PC-9 (cell line): ENCODE data around the gene NTNG1.

ENCODE experiments used
- EZH2 ChIP-seq: fragments of 200-600 bp; sonication (generic); IDR thresholded peaks from 2 replicates; pipeline ENCODE4 v1.8.0; 2017; ENCODE audit warnings: antibody characterized with exemption, low read depth
- TF ChIP-seq, protein P1 (sequence below): fragments of 200-600 bp; sonication (generic); conservative IDR thresholded peaks from 2 replicates; pipeline ENCODE4 v1.6.1; 2017; ENCODE audit warnings: mixed run types, antibody characterized with exemption, mild to moderate bottlenecking, moderate library complexity

DNA sequence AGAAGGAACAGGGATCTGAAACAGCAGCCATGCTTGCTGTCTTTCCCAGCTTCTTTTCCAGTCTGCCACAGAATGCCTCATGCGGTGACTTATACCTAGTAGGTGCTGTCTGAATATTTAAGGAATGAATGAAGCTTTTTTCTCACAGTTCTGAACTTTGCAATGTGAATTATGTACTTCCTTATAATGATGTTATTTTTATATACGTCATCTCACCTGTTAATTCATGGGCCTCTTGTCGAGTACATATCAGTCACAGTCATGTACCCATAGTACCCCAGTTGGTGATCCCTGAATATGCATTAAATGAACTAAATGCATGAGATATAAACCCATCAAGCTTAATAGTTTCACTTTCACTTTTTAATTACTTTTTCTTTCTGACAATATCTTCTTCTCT lies 132.7 kb downstream of the NTNG1 start:
- no peak for TF ChIP-seq EZH2
- TF ChIP-seq, protein P1, sequence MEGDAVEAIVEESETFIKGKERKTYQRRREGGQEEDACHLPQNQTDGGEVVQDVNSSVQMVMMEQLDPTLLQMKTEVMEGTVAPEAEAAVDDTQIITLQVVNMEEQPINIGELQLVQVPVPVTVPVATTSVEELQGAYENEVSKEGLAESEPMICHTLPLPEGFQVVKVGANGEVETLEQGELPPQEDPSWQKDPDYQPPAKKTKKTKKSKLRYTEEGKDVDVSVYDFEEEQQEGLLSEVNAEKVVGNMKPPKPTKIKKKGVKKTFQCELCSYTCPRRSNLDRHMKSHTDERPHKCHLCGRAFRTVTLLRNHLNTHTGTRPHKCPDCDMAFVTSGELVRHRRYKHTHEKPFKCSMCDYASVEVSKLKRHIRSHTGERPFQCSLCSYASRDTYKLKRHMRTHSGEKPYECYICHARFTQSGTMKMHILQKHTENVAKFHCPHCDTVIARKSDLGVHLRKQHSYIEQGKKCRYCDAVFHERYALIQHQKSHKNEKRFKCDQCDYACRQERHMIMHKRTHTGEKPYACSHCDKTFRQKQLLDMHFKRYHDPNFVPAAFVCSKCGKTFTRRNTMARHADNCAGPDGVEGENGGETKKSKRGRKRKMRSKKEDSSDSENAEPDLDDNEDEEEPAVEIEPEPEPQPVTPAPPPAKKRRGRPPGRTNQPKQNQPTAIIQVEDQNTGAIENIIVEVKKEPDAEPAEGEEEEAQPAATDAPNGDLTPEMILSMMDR, result no peak
